IMR-90 (cell line): ENCODE results near the gene TIGIT. TPM values are rescaled to one million over a fixed set of nuclear protein-coding genes. Genes with fewer than 3 reads are reported as not detected.

Experiments used
- ATAC-seq: fragments of 200-7000 bp; cut with Tn5 transposase; 2 replicates; pipeline ENCODE4 v1.9.1; 2020; ENCODE audit warnings: low read depth, mild to moderate bottlenecking, moderate library complexity
- BruUV-seq: library from RNA; stranded (reverse); fragments of 400-500 nt; replicated peaks from 2 replicates; lab custom pipeline; 2021; lab: Mats Ljungman, UMichigan
- CTCF ChIA-PET: fragments of 300-600 bp; formaldehyde crosslinking; extraction: SDS; loops from one replicate; lab custom pipeline; 2021; ENCODE audit warnings: antibody characterized with exemption; lab: Yijun Ruan, JAX
- POLR2A ChIA-PET: fragments of 300-600 bp; sonication (Branson Sonifier 250); formaldehyde crosslinking; loops from one replicate; lab custom pipeline; 2022; ENCODE audit warnings: antibody characterized with exemption; ENCODE audit not compliant: unreplicated experiment; lab: Charles Lee
- DNase-seq: peaks from one replicate; pipeline ENCODE4 v3.0.0; 2013
- H2AFZ ChIP-seq: replicated peaks from 2 replicates; pipeline ENCODE3; 2013; ENCODE audit warnings: low read length, mild to moderate bottlenecking; ENCODE audit not compliant: poor library complexity
- H2AK5ac ChIP-seq: 2 replicates; pipeline ENCODE4 v1.6.1; 2013; ENCODE audit warnings: low read depth, low read length, inconsistent platforms
- H2AK9ac ChIP-seq: replicated peaks from 2 replicates; pipeline ENCODE3; 2013; ENCODE audit warnings: mild to moderate bottlenecking, low read depth, low read length, moderate library complexity; ENCODE audit not compliant: poor library complexity
- H2BK120ac ChIP-seq: 2 replicates; pipeline ENCODE4 v1.6.1; 2013; ENCODE audit warnings: low read depth, low read length, inconsistent platforms
- H2BK15ac ChIP-seq: 3 replicates; pipeline ENCODE4 v1.6.1; 2013; ENCODE audit warnings: low read depth, low read length, inconsistent platforms
- H2BK20ac ChIP-seq: 2 replicates; pipeline ENCODE4 v1.6.1; 2013; ENCODE audit warnings: low read depth, mild to moderate bottlenecking, inconsistent platforms, low read length, moderate library complexity
- H2BK5ac ChIP-seq: 2 replicates; pipeline ENCODE4 v1.6.1; 2013; ENCODE audit warnings: mild to moderate bottlenecking, low read depth, low read length, inconsistent platforms; ENCODE audit not compliant: poor library complexity, severe bottlenecking
- H3K14ac ChIP-seq: replicated peaks from 2 replicates; pipeline ENCODE4 v1.6.1; 2013; ENCODE audit warnings: low read depth, low read length, inconsistent platforms
- H3K18ac ChIP-seq: 2 replicates; pipeline ENCODE4 v1.6.1; 2013; ENCODE audit warnings: low read depth, low read length, control low read depth
- H3K23ac ChIP-seq: 2 replicates; pipeline ENCODE4 v1.6.1; 2013; ENCODE audit warnings: low read depth, low read length, inconsistent platforms
- H3K27ac ChIP-seq: 2 replicates; pipeline ENCODE4 v1.5.1; 2013; ENCODE audit warnings: mild to moderate bottlenecking, control low read depth, low read length; ENCODE audit not compliant: insufficient read depth
- H3K27me3 ChIP-seq: 2 replicates; pipeline ENCODE4 v1.6.1; 2013; ENCODE audit warnings: low read length; ENCODE audit not compliant: control insufficient read depth, insufficient read depth
- H3K36me3 ChIP-seq: 2 replicates; pipeline ENCODE4 v1.6.1; 2013; ENCODE audit warnings: low read length, mixed read lengths; ENCODE audit not compliant: control insufficient read depth, insufficient read depth
- H3K4ac ChIP-seq: 2 replicates; pipeline ENCODE4 v1.6.1; 2013; ENCODE audit warnings: low read depth, low read length, inconsistent platforms
- H3K4me1 ChIP-seq: 2 replicates; pipeline ENCODE4 v1.6.1; 2013; ENCODE audit warnings: low read length, mixed read lengths; ENCODE audit not compliant: control insufficient read depth, insufficient read depth
- H3K4me2 ChIP-seq: 2 replicates; pipeline ENCODE4 v1.6.1; 2013; ENCODE audit warnings: low read depth, mild to moderate bottlenecking, control low read depth, low read length, moderate library complexity
- H3K4me3 ChIP-seq: 2 replicates; pipeline ENCODE4 v1.5.1; 2013; ENCODE audit warnings: low read depth, mild to moderate bottlenecking, control low read depth, low read length, moderate library complexity; ENCODE audit not compliant: insufficient read depth
- H3K56ac ChIP-seq: 2 replicates; pipeline ENCODE4 v1.6.1; 2013; ENCODE audit warnings: low read length, inconsistent platforms; ENCODE audit not compliant: insufficient read depth; ENCODE audit errors: extremely low read depth
- H3K79me1 ChIP-seq, 2 experiments: 2 replicates each; pipeline ENCODE4 v1.6.1; 2013; ENCODE audit warnings: low read length in 2 of 2, inconsistent platforms in 1 of 2, low read depth in 1 of 2
- H3K9ac ChIP-seq: 2 replicates; pipeline ENCODE4 v1.6.1; 2013; ENCODE audit warnings: low read depth, low read length, control low read depth
- H3K9me1 ChIP-seq: 2 replicates; pipeline ENCODE4 v1.6.1; 2013; ENCODE audit warnings: low read length, inconsistent platforms; ENCODE audit not compliant: insufficient read depth
- H3K9me3 ChIP-seq: 2 replicates; pipeline ENCODE4 v1.6.1; 2013; ENCODE audit warnings: low read length; ENCODE audit not compliant: control insufficient read depth, insufficient read depth
- H4K20me1 ChIP-seq: 2 replicates; pipeline ENCODE4 v1.6.1; 2013; ENCODE audit warnings: low read length, inconsistent platforms; ENCODE audit not compliant: insufficient read depth
- H4K5ac ChIP-seq: 2 replicates; pipeline ENCODE4 v1.6.1; 2013; ENCODE audit warnings: mild to moderate bottlenecking, low read depth, low read length, control low read depth
- H4K8ac ChIP-seq, 2 experiments: 2 replicates each; pipeline ENCODE4 v1.6.1; 2013; ENCODE audit warnings: low read depth in 2 of 2, low read length in 2 of 2, control low read depth in 1 of 2, inconsistent platforms in 1 of 2
- H4K91ac ChIP-seq: 2 replicates; pipeline ENCODE4 v1.6.1; 2013; ENCODE audit warnings: low read depth, low read length, inconsistent platforms; ENCODE audit not compliant: insufficient read depth
- BHLHE40 ChIP-seq: fragments of 150-350 bp; IDR thresholded peaks from 2 replicates; pipeline ENCODE4 v1.6.1; 2016; ENCODE audit warnings: mild to moderate bottlenecking, low read depth, low read length
- CHD1 ChIP-seq: IDR thresholded peaks from 2 replicates; pipeline ENCODE4 v1.6.1; 2012; ENCODE audit warnings: low read depth, low read length, improper control_type of control experiment
- CTCF ChIP-seq: conservative IDR thresholded peaks from 2 replicates; pipeline ENCODE4 v1.5.1; 2012; ENCODE audit warnings: mild to moderate bottlenecking, low read depth, low read length, improper control_type of control experiment
- ELK1 ChIP-seq: fragments of 150-350 bp; IDR thresholded peaks from 2 replicates; pipeline ENCODE4 v1.6.1; 2016; ENCODE audit warnings: low read depth, mild to moderate bottlenecking, low read length, moderate library complexity, borderline replicate concordance
- FOS ChIP-seq: fragments of 150-350 bp; IDR thresholded peaks from 2 replicates; pipeline ENCODE4 v1.6.1; 2016; ENCODE audit warnings: low read depth, low read length
- MAZ ChIP-seq: IDR thresholded peaks from 2 replicates; pipeline ENCODE4 v1.6.1; 2012; ENCODE audit warnings: low read depth, mild to moderate bottlenecking, low read length, improper control_type of control experiment, moderate library complexity, borderline replicate concordance
- MXI1 ChIP-seq: IDR thresholded peaks from 2 replicates; pipeline ENCODE4 v1.6.1; 2012; ENCODE audit warnings: low read depth, mild to moderate bottlenecking, low read length, moderate library complexity, borderline replicate concordance
- POLR2A ChIP-seq: IDR thresholded peaks from 2 replicates; pipeline ENCODE4 v1.6.1; 2012; ENCODE audit warnings: mild to moderate bottlenecking, low read depth, low read length
- RAD21 ChIP-seq: IDR thresholded peaks from 2 replicates; pipeline ENCODE4 v1.6.1; 2012; ENCODE audit warnings: low read length, improper control_type of control experiment
- RCOR1 ChIP-seq: IDR thresholded peaks from 2 replicates; pipeline ENCODE4 v1.6.1; 2012; ENCODE audit warnings: mild to moderate bottlenecking, low read length, improper control_type of control experiment; ENCODE audit not compliant: insufficient replicate concordance
- RFX5 ChIP-seq: IDR thresholded peaks from 2 replicates; pipeline ENCODE4 v1.8.0; 2012; ENCODE audit warnings: low read depth, mild to moderate bottlenecking, low read length, moderate library complexity
- SMC3 ChIP-seq: fragments of 150-350 bp; IDR thresholded peaks from 2 replicates; pipeline ENCODE4 v1.6.1; 2016; ENCODE audit warnings: low read depth, mild to moderate bottlenecking, antibody characterized with exemption, low read length, moderate library complexity
- WGBS, 2 experiments: methylation state at CpG; one replicate each; pipeline versions ENCODE4 v1.1.5 to v1.1.7; 2013; ENCODE audit warnings: missing lambda C conversion rate in 2 of 2; ENCODE audit not compliant: insufficient read length in 1 of 2; ENCODE audit errors: extremely low coverage in 2 of 2; 5-methylcytosine and 5-hydroxymethylcytosine counted together
- dilution Hi-C: fragments of 300-500 bp; cut with HindIII; formaldehyde crosslinking; loops from one replicate; pipeline ENCODE4 v1.14.3; 2018; ENCODE audit warnings: low sequenced_read_pairs; ENCODE audit not compliant: unreplicated experiment
- in situ Hi-C: fragments of 300-500 bp; cut with MboI; formaldehyde crosslinking; loops from 3 replicates; pipeline ENCODE4 v1.14.3; 2019; ENCODE audit warnings: low sequenced_read_pairs, inconsistent platforms, mixed read lengths
- intact Hi-C: fragments of 100-400 bp; cut with micrococcal nuclease; formaldehyde crosslinking; loops from 2 replicates; pipeline ENCODE4 v1.10.0; 2022
- polyA plus RNA-seq, 3 experiments: library from polyadenylated mRNA; depleted of rRNA; stranded (reverse); fragments of >200 nt; gene quantifications; 2 replicates each; pipeline ENCODE4 v1.2.3, GENCODE V29; 2012; ENCODE audit warnings: low replicate concordance in 1 of 3
- total RNA-seq: library from RNA; depleted of rRNA; stranded (reverse); fragments of >200 nt; gene quantifications from 2 replicates; pipeline ENCODE4 v1.2.3, GENCODE V29; 2012
- TF ChIP-seq, protein P1 (sequence below): fragments of 150-350 bp; IDR thresholded peaks from 2 replicates; pipeline ENCODE4 v1.6.1; 2017; ENCODE audit warnings: mild to moderate bottlenecking, antibody characterized with exemption, low read length, low read depth

The TIGIT gene
- total and polyA plus RNA-seq, 2 of the 4 experiments (the other 2 are of a cell fraction): not detected

- no TSS peak for BruUV-seq
- CTCF ChIA-PET: interaction anchor here (0.6 kb wide), 1 partner anchor 65 kb away, joined by 3 read pairs; no protein-coding TSS in a partner anchor
- WGBS, 2 experiments: no CpG with 5 or more reads among the region's 1 CpG
Measured at GRCh38 chr3:114344492-114344891, 50.7 kb downstream of the TIGIT start.

More at GRCh38 chr3:114344492-114344891, 50.7 kb downstream of the TIGIT start:
- Histone ChIP-seq H3K79me1 (peaks cover 0 to 2% of the 10 kb centered on the region in 2 experiments; a peak in 2 of 4 replicates), H2BK20ac (no peak overlapping the region), H2BK15ac (no peak overlapping the region), H3K4me1 (no peaks in the 10 kb centered on the region), H4K91ac (no peak overlapping the region), H3K27me3 (no peaks in the 10 kb centered on the region), H3K9me3 (no peaks in the 10 kb centered on the region), H4K8ac (no peak overlapping the region), H3K18ac (no peak overlapping the region), H3K27ac (no peak overlapping the region), H3K9ac (no peak overlapping the region), H3K9me1 (no peaks in the 10 kb centered on the region), H2AK9ac (no peak overlapping the region), H3K4me2 (no peak overlapping the region), H2BK120ac (no peak overlapping the region), H3K23ac (no peak overlapping the region), H4K20me1 (no peaks in the 10 kb centered on the region), H4K5ac (no peak overlapping the region), H3K4me3 (no peak overlapping the region), H2AFZ (no peak overlapping the region), H3K36me3 (no peaks in the 10 kb centered on the region), H3K14ac (no peak overlapping the region), H3K4ac (no peak overlapping the region), H2BK5ac (no peak overlapping the region), H2AK5ac (no peak overlapping the region), H3K56ac (no peak overlapping the region)
- POLR2A ChIA-PET: no interaction called here
- ATAC-seq (no peak), DNase-seq (no peak)
- dilution Hi-C loops: no loop called here
- TF ChIP-seq ELK1: no peak
- TF ChIP-seq FOS: no peak
- TF ChIP-seq MXI1: no peak
- TF ChIP-seq CTCF: no peak
- TF ChIP-seq, protein P1, sequence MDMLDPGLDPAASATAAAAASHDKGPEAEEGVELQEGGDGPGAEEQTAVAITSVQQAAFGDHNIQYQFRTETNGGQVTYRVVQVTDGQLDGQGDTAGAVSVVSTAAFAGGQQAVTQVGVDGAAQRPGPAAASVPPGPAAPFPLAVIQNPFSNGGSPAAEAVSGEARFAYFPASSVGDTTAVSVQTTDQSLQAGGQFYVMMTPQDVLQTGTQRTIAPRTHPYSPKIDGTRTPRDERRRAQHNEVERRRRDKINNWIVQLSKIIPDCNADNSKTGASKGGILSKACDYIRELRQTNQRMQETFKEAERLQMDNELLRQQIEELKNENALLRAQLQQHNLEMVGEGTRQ: no peak
- no peak for TF ChIP-seq RFX5
- no peak for TF ChIP-seq SMC3
- no peak for TF ChIP-seq BHLHE40
- TF ChIP-seq MAZ: no peak
- TF ChIP-seq RCOR1: no peak
- no peak for TF ChIP-seq POLR2A
- TF ChIP-seq CHD1: no peak
- no peak for TF ChIP-seq RAD21
- in situ Hi-C loops: no loop called here
- intact Hi-C loops: no loop called here
